Endothelial cell of umbilical vein (primary cell): ENCODE measurements around the gene KIAA0753. TPM values are rescaled to one million over a fixed set of nuclear protein-coding genes. Genes with fewer than 3 reads are reported as not detected.

ENCODE experiments used
- BruUV-seq: library from RNA; stranded (reverse); fragments of 400-500 nt; replicated peaks from 2 replicates; lab custom pipeline; 2021; lab: Mats Ljungman, UMichigan
- CTCF ChIA-PET: fragments of 300-600, 350-600 bp; sonication (Branson Sonifier 250); formaldehyde crosslinking; loops from one replicate; lab custom pipeline; 2021; ENCODE audit warnings: antibody characterized with exemption, inconsistent platforms; lab: Charles Lee
- POLR2A ChIA-PET: fragments of 300-600, 350-600 bp; sonication (Branson Sonifier 250); formaldehyde crosslinking; loops from one replicate; lab custom pipeline; 2021; ENCODE audit warnings: antibody characterized with exemption, inconsistent platforms; lab: Charles Lee
- DNase-seq: peaks from one replicate; pipeline ENCODE4 v3.0.0-alpha.2; 2011; ENCODE audit warnings: low read depth, low spot score
- FAIRE-seq: peaks from 2 replicates; lab custom pipeline; 2011; peaks lifted over from hg19 to GRCh38; lab: Jason Lieb, UNC
- H2AFZ ChIP-seq: 2 replicates; pipeline ENCODE4 v1.6.0; 2012; ENCODE audit warnings: low read depth, low read length, control low read depth, inconsistent platforms
- H3K27ac ChIP-seq: 2 replicates; pipeline ENCODE4 v1.5.1; 2011; ENCODE audit warnings: low read depth, mild to moderate bottlenecking, control low read depth, low read length, moderate library complexity; ENCODE audit not compliant: insufficient read depth
- H3K27me3 ChIP-seq, 2 experiments: 2 replicates each; pipeline versions ENCODE4 v1.6.0 to v1.6.1; 2011; ENCODE audit warnings: low read length in 2 of 2, mixed read lengths in 1 of 2; ENCODE audit not compliant: control insufficient read depth in 2 of 2, insufficient read depth in 2 of 2
- H3K36me3 ChIP-seq, 2 experiments: 2 replicates in 1 of 2; 3 replicates in 1 of 2; pipeline ENCODE4 v1.5.1; 2011; ENCODE audit warnings: low read length in 2 of 2, mild to moderate bottlenecking in 1 of 2, moderate library complexity in 1 of 2; ENCODE audit not compliant: control insufficient read depth in 2 of 2, insufficient read depth in 2 of 2; ENCODE audit errors: extremely low read depth in 1 of 2
- H3K4me1 ChIP-seq: 3 replicates; pipeline ENCODE4 v1.5.1; 2011; ENCODE audit warnings: mild to moderate bottlenecking, low read length; ENCODE audit not compliant: control insufficient read depth, insufficient read depth; ENCODE audit errors: extremely low read depth
- H3K4me2 ChIP-seq: 2 replicates; pipeline ENCODE4 v1.6.1; 2011; ENCODE audit warnings: low read length, control low read depth, mixed read lengths; ENCODE audit not compliant: insufficient read depth
- H3K4me3 ChIP-seq, 3 experiments: fragments of 200-600 bp in 1 of 3; sonication (generic), shearing (Covaris generic) in 1 of 3; replicated peaks in 1 of 3; 2 replicates each; pipeline ENCODE4 v1.5.1; 2011 to 2016; ENCODE audit warnings: control low read depth in 3 of 3, low read length in 3 of 3, mild to moderate bottlenecking in 2 of 3, inconsistent platforms in 1 of 3, low read depth in 1 of 3, moderate library complexity in 1 of 3; ENCODE audit not compliant: insufficient read depth in 1 of 3
- H3K79me2 ChIP-seq: 2 replicates; pipeline ENCODE4 v1.6.0; 2012; ENCODE audit warnings: low read length, inconsistent platforms; ENCODE audit not compliant: control insufficient read depth, insufficient read depth
- H3K9ac ChIP-seq: replicated peaks from 2 replicates; pipeline ENCODE3; 2011; ENCODE audit warnings: low read length, control low read depth; ENCODE audit not compliant: insufficient read depth; ENCODE audit errors: extremely low read depth
- H3K9me1 ChIP-seq: replicated peaks from 3 replicates; pipeline ENCODE4 v1.6.0; 2011; ENCODE audit warnings: mild to moderate bottlenecking, low read length; ENCODE audit not compliant: control insufficient read depth, insufficient read depth; ENCODE audit errors: extremely low read depth
- H3K9me3 ChIP-seq: replicated peaks from 2 replicates; pipeline ENCODE4 v1.5.1; 2012; ENCODE audit warnings: low read length, inconsistent platforms; ENCODE audit not compliant: control insufficient read depth, insufficient read depth
- H4K20me1 ChIP-seq: replicated peaks from 2 replicates; pipeline ENCODE3; 2011; ENCODE audit warnings: mild to moderate bottlenecking, low read length; ENCODE audit not compliant: control insufficient read depth, insufficient read depth; ENCODE audit errors: extremely low read depth
- EZH2 ChIP-seq: IDR thresholded peaks from 2 replicates; pipeline ENCODE4 v1.6.1; 2012; ENCODE audit warnings: borderline replicate concordance, low read depth, mild to moderate bottlenecking, moderate library complexity, low read length, inconsistent platforms; ENCODE audit not compliant: severe bottlenecking
- FOS ChIP-seq: IDR thresholded peaks from 2 replicates; pipeline ENCODE4 v1.6.1; 2011; ENCODE audit warnings: mild to moderate bottlenecking, low read length, moderate library complexity, borderline replicate concordance; ENCODE audit not compliant: insufficient read depth
- GATA2 ChIP-seq: IDR thresholded peaks from 2 replicates; pipeline ENCODE4 v1.7.0; 2011; ENCODE audit warnings: low read depth, mild to moderate bottlenecking, moderate library complexity, mixed read lengths, low read length; ENCODE audit not compliant: insufficient read length, insufficient read depth
- JUN ChIP-seq: IDR thresholded peaks from 2 replicates; pipeline ENCODE4 v1.6.1; 2011; ENCODE audit warnings: borderline replicate concordance, low read depth; ENCODE audit not compliant: insufficient read length, insufficient read depth
- MYC ChIP-seq: IDR thresholded peaks from one replicate; pipeline ENCODE4 v1.6.1; 2011; ENCODE audit warnings: mild to moderate bottlenecking, low read depth, low read length
- POLR2A ChIP-seq: IDR thresholded peaks from 2 replicates; pipeline ENCODE4 v1.6.1; 2012; ENCODE audit warnings: low read depth, mild to moderate bottlenecking, control low read depth, low read length
- POLR2AphosphoS5 ChIP-seq: IDR thresholded peaks from 2 replicates; pipeline ENCODE4 v1.6.1; 2012; ENCODE audit warnings: low read depth, mild to moderate bottlenecking, control low read depth, low read length, moderate library complexity; ENCODE audit not compliant: insufficient read depth
- dilution Hi-C: fragments of 300-500 bp; cut with MboI; formaldehyde crosslinking; loops from one replicate; pipeline ENCODE4 v1.15.0; 2019; ENCODE audit warnings: low sequenced_read_pairs; ENCODE audit not compliant: extremely low pct_ligation_motif_present
- intact Hi-C: fragments of 100-400 bp; cut with micrococcal nuclease; formaldehyde crosslinking; loops from one replicate; pipeline ENCODE4 v1.10.0; 2022
- polyA plus RNA-seq, 4 experiments: library from polyadenylated mRNA; depleted of rRNA in 3 of 4; stranded (reverse) in 3 of 4; unstranded in 1 of 4; fragments of >200 nt; gene quantifications; 2 replicates each; pipeline versions ENCODE4 v1.2.1 to v1.2.3, GENCODE V29; 2011 to 2012; ENCODE audit warnings: missing spikeins in 1 of 4
- total RNA-seq: library from RNA; stranded (reverse); gene quantifications from 2 replicates; pipeline ENCODE4 v1.2.3, GENCODE V29; 2021
- TF ChIP-seq, protein P1 (sequence below): IDR thresholded peaks from 2 replicates; pipeline ENCODE4 v1.6.1; 2011; ENCODE audit not compliant: insufficient read depth, insufficient read length
- TF ChIP-seq, protein P2 (sequence below), 2 donors: IDR thresholded peaks; 1 replicate in 1 of 2; 2 replicates in 1 of 2; pipeline ENCODE4 v1.5.1; 2011; ENCODE audit warnings: low read length in 2 of 2, mild to moderate bottlenecking in 2 of 2, moderate library complexity in 2 of 2, control low read depth in 1 of 2, inconsistent platforms in 1 of 2, low read depth in 1 of 2; ENCODE audit not compliant: insufficient read depth in 1 of 2; ENCODE audit errors: extremely low read depth in 1 of 2

KIAA0753 gene
- total and polyA plus RNA-seq, 2 donors (not counting 3 experiments of a cell fraction or from before 2014, with no cell fraction given): 5.3 to 23.9 TPM

DNA sequence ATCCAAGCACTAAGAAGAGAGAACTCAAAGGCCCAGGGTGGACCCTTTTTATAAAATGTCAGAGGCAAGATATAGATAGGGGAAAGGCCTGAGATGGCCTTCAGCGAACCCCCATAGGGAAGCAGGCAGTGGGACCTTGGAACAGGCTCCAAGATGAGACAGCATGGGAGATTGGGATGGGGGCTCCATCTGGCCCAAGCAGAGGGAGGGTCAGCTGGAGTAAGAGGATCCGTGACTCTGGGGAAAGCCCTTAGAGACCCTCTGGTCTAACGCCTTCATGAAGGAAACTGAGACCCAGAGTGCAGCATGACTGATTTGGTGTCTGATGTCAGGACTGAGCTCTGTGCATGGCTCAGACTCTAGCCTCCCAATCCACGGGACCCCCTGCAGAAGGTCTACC is 41.8 kb upstream of the KIAA0753 start:
- Histone ChIP-seq H3K9ac (no peak overlapping the region), H3K9me1 (no peaks in the 10 kb centered on the region), H3K4me1 (no peaks in the 10 kb centered on the region), H3K27me3 (peaks cover 2 to 8% of the 10 kb centered on the region in 2 experiments), H3K79me2 (no peaks in the 10 kb centered on the region), H3K36me3 (no peaks in the 10 kb centered on the region), H4K20me1 (no peaks in the 10 kb centered on the region), H3K9me3 (no peaks in the 10 kb centered on the region), H2AFZ (no peak overlapping the region), H3K27ac (no peak overlapping the region), H3K4me3 (no peak overlapping the region), H3K4me2 (no peak overlapping the region)
- TF ChIP-seq, protein P1, sequence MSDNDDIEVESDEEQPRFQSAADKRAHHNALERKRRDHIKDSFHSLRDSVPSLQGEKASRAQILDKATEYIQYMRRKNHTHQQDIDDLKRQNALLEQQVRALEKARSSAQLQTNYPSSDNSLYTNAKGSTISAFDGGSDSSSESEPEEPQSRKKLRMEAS: no peak
- TF ChIP-seq FOS (no peak), EZH2 (no peak), JUN (no peak), GATA2 (no peak), MYC (no peak), POLR2AphosphoS5 (no peak), POLR2A (no peak)
- TF ChIP-seq, protein P2, sequence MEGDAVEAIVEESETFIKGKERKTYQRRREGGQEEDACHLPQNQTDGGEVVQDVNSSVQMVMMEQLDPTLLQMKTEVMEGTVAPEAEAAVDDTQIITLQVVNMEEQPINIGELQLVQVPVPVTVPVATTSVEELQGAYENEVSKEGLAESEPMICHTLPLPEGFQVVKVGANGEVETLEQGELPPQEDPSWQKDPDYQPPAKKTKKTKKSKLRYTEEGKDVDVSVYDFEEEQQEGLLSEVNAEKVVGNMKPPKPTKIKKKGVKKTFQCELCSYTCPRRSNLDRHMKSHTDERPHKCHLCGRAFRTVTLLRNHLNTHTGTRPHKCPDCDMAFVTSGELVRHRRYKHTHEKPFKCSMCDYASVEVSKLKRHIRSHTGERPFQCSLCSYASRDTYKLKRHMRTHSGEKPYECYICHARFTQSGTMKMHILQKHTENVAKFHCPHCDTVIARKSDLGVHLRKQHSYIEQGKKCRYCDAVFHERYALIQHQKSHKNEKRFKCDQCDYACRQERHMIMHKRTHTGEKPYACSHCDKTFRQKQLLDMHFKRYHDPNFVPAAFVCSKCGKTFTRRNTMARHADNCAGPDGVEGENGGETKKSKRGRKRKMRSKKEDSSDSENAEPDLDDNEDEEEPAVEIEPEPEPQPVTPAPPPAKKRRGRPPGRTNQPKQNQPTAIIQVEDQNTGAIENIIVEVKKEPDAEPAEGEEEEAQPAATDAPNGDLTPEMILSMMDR (IDR thresholded peaks at IDR 0.05; ENCODE audit: extremely low read depth in 1 of 2, insufficient read depth in 1 of 2, low read depth in 1 of 2, low read length in 2 of 2): no peak
- CTCF ChIA-PET: interaction anchor here (0.9 to 1.3 kb wide), 2 partner anchors 16 to 229 kb away, joined by 3 read pairs; no protein-coding TSS in a partner anchor
- DNase-seq: no peak
- POLR2A ChIA-PET: no interaction called here
- BruUV-seq: no TSS peak
- dilution Hi-C loops (no loop called here), intact Hi-C loops (no loop called here)
- FAIRE-seq: no peak
